Measurements from ENCODE around the gene CYP19A1.
A peak's percentile ranks its signal among the peaks of the same experiment; 100 is the strongest.

The CYP19A1 gene

GRCh38 chr15:51260202-51260601 lies 78.2 kb downstream of the CYP19A1 start:
- no peak for DNase-seq

- no peak for DNase-seq
These were observed 82.9 kb downstream of the CYP19A1 start for GRCh38 chr15:51255533-51255932.

GRCh38 chr15:51253366-51253765 lies 85.0 kb downstream of the CYP19A1 start:
- DNase-seq: no peak

GRCh38 chr15:51252671-51253070 lies 85.7 kb downstream of the CYP19A1 start:
- DNase-seq: no peak

- DNase-seq: no peak
These were observed 86.8 kb downstream of the CYP19A1 start for GRCh38 chr15:51251556-51251955.

- no peak for DNase-seq
These were observed 88.0 kb downstream of the CYP19A1 start for GRCh38 chr15:51250217-51251011.

- no peak for DNase-seq
These were observed 92.8 kb downstream of the CYP19A1 start for GRCh38 chr15:51245628-51246027.

- DNase-seq: no peak
These were observed 94.0 kb downstream of the CYP19A1 start for GRCh38 chr15:51244423-51244869.

GRCh38 chr15:51243774-51244173 lies 94.6 kb downstream of the CYP19A1 start:
- DNase-seq: no peak

- DNase-seq: no peak
These were observed 98.3 kb downstream of the CYP19A1 start for GRCh38 chr15:51240066-51240465.

GRCh38 chr15:51237816-51238215 lies 100.6 kb downstream of the CYP19A1 start:
- DNase-seq: no peak

GRCh38 chr15:51234176-51234927 lies 104.0 kb downstream of the CYP19A1 start:
- DNase-seq: no peak

GRCh38 chr15:51232581-51232980 lies 105.8 kb downstream of the CYP19A1 start:
- no peak for DNase-seq

GRCh38 chr15:51229907-51230330 lies 108.5 kb downstream of the CYP19A1 start:
- peak; percentile 16 for DNase-seq

- DNase-seq: no peak
These were observed 110.3 kb downstream of the CYP19A1 start for GRCh38 chr15:51227940-51228732.

GRCh38 chr15:51226576-51227210 lies 111.7 kb downstream of the CYP19A1 start:
- no peak for DNase-seq

GRCh38 chr15:51224428-51224827 lies 114.0 kb downstream of the CYP19A1 start:
- no peak for DNase-seq

GRCh38 chr15:51223771-51224229 lies 114.6 kb downstream of the CYP19A1 start:
- DNase-seq: no peak

GRCh38 chr15:51218299-51218938 lies 120.0 kb downstream of the CYP19A1 start:
- no peak for DNase-seq

GRCh38 chr15:51212909-51213308 lies 125.5 kb downstream of the CYP19A1 start:
- DNase-seq: no peak

GRCh38 chr15:51212239-51212638 lies 126.2 kb downstream of the CYP19A1 start:
- DNase-seq: no peak

Measured in right kidney (tissue), 1 donor.